Pancreas (tissue), 10 donors: ENCODE results near the gene CST3. TPM values are rescaled to one million over a fixed set of nuclear protein-coding genes. Genes with fewer than 3 reads are reported as not detected.

Experiments
- ATAC-seq, 4 donors: fragments of 200-7000 bp; cut with Tn5 transposase; one replicate each; pipeline versions ENCODE4 v1.8.0 to v1.9.1; 2020; ENCODE audit warnings: mild to moderate bottlenecking in 4 of 4, moderate library complexity in 4 of 4
- DNase-seq, 6 donors: peaks; one replicate each; pipeline ENCODE4 v3.0.0-alpha.2; 2020
- FAIRE-seq: peaks from 2 replicates; lab custom pipeline; 2012; peaks lifted over from hg19 to GRCh38; lab: Jason Lieb, UNC
- H3K27ac ChIP-seq, 4 donors: fragments of 200-600 bp; sonication (generic); 1 replicate in 3 of 4; 2 replicates in 1 of 4; pipeline versions ENCODE4 v1.5.0 to v1.8.0; 2020
- H3K27me3 ChIP-seq, 4 donors: fragments of 200-600 bp; one replicate each; pipeline ENCODE4 v1.8.0; 2021
- H3K36me3 ChIP-seq, 3 donors: fragments of 200-600 bp; sonication (generic) in 1 of 3; one replicate each; pipeline versions ENCODE4 v1.5.0 to v1.8.0; 2020 to 2021
- H3K4me1 ChIP-seq, 3 donors: fragments of 200-600 bp; one replicate each; pipeline ENCODE4 v1.8.0; 2021
- H3K4me3 ChIP-seq, 4 donors: fragments of 200-600 bp; sonication (generic) in 2 of 4; one replicate each; pipeline versions ENCODE4 v1.5.0 to v1.8.0; 2020 to 2021
- H3K9me3 ChIP-seq, 4 donors: fragments of 200-600 bp; one replicate each; pipeline ENCODE4 v1.8.0; 2021
- WGBS, 2 donors: extraction: QIAGEN DNeasy Blood & Tissue Kit; methylation state at CpG; one replicate each; pipeline ENCODE4 v1.1.7; 2013; 5-methylcytosine and 5-hydroxymethylcytosine counted together
- intact Hi-C, 3 donors: fragments of 100-400 bp; cut with DNase I; formaldehyde crosslinking; loops; one replicate each; pipeline versions ENCODE4 v1.11.1 to v1.14.2; 2022
- polyA plus RNA-seq, 2 donors: library from polyadenylated mRNA; stranded (reverse); fragments of 200-250 nt; gene quantifications; one replicate each; pipeline ENCODE4 v1.2.3, GENCODE V29; 2013
- total RNA-seq, 6 donors: library from RNA; stranded (reverse); fragmentation: NEBNext Ultra II Directional in 4 of 6; extraction: Animal tissue kit (Norgen Biotek cat#: 25700) in 4 of 6; gene quantifications; one replicate each; pipeline versions ENCODE4 v1.2.1 to v1.2.4, GENCODE V29; 2021 to 2023
- TF ChIP-seq, protein P1 (sequence below), 4 donors: fragments of 200-600 bp; sonication (generic) in 3 of 4; IDR thresholded peaks; one replicate each; pipeline versions ENCODE4 v1.5.0 to v1.8.0; 2021; ENCODE audit warnings: antibody characterized with exemption in 4 of 4
- donor health status: healthy with polysubstance abuse.
- donor health status: DM: no; HTN: no; CAD: no; lungs with moderate emphysema.
- donor health status: DM: no; HTN: no; CAD: no.
- donor health status: control.
- donor health status: control.
- donor health status: Bipolar disorder and iron deficiency.
- donor health status: DM: yes; HTN: yes; CAD: no.
- donor health status: DM: no; HTN: no; CAD: no.
- donor health status: DM: no; HTN: no; CAD: no.
- donor health status: DM: yes; HTN: yes; CAD: no.

Gene CST3
- total and polyA plus RNA-seq, 8 donors: 201 to 445 (median 264) TPM

GRCh38 chr20:23671479-23671878 is 33.7 kb upstream of the CST3 start:
- intact Hi-C loops: no loop called here
- WGBS, 2 donors: 30 to 31% methylated on average over 3 of the region's 3 CpGs
- TF ChIP-seq, protein P1, sequence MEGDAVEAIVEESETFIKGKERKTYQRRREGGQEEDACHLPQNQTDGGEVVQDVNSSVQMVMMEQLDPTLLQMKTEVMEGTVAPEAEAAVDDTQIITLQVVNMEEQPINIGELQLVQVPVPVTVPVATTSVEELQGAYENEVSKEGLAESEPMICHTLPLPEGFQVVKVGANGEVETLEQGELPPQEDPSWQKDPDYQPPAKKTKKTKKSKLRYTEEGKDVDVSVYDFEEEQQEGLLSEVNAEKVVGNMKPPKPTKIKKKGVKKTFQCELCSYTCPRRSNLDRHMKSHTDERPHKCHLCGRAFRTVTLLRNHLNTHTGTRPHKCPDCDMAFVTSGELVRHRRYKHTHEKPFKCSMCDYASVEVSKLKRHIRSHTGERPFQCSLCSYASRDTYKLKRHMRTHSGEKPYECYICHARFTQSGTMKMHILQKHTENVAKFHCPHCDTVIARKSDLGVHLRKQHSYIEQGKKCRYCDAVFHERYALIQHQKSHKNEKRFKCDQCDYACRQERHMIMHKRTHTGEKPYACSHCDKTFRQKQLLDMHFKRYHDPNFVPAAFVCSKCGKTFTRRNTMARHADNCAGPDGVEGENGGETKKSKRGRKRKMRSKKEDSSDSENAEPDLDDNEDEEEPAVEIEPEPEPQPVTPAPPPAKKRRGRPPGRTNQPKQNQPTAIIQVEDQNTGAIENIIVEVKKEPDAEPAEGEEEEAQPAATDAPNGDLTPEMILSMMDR (IDR thresholded peaks at IDR 0.05): no peak
- Histone ChIP-seq H3K9me3 (no peaks in the 10 kb centered on the region), H3K36me3 (no peaks in the 10 kb centered on the region), H3K27me3 (no peaks in the 10 kb centered on the region), H3K27ac (no peak overlapping the region), H3K4me1 (no peaks in the 10 kb centered on the region), H3K4me3 (no peak overlapping the region)
- no peak for DNase-seq
- no peak for ATAC-seq
- no peak for FAIRE-seq

DNA sequence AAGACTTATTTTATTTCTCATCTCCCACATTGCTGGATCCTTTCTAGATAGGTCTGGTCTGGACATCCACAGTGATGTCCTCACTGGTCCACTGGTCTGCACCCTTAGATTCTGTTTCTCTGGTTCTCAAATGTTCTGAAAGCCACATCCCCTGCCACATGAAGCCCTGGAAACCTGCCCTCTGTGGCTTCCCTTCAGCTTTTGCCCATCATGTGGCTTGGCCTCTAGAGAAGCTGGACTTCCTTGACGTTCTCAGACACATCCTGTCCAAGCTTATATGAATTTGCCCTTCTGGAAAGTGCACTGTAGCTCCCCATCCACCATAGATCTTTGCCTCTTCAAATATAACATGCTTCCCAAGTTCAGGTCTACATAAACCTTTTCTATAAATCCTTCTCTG is 32.6 kb upstream of the CST3 start:
- intact Hi-C loops: no loop called here
- no peak for DNase-seq
- no peak for ATAC-seq
- no peaks in the 10 kb centered on the region for H3K9me3 ChIP-seq
- 26 to 46% methylated on average over 1 of the region's 1 CpG for WGBS, 2 donors
- TF ChIP-seq, protein P1 (IDR thresholded peaks at IDR 0.05): no peak
- no peaks in the 10 kb centered on the region for H3K36me3 ChIP-seq
- H3K27ac ChIP-seq: no peak overlapping the region
- no peaks in the 10 kb centered on the region for H3K4me1 ChIP-seq
- H3K4me3 ChIP-seq: no peak overlapping the region
- H3K27me3 ChIP-seq: no peaks in the 10 kb centered on the region
- no peak for FAIRE-seq

DNA sequence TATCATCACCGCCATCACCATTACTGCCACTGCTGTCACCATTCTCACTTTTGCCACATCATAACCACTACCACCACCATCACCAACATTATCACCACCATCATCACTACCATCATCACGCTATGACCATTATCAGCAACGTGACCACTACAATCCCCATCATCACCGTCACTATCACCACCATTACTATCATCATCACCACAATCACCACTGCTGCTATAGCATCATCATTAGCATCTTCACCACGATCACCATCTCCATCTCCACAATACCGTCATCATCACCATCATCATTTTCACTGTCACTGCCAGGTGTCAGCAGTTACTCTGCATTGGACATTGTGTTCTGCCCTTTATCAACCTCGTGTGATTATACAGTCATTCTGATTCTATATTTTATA is 32.1 kb upstream of the CST3 start:
- WGBS, 2 donors: 61 to 75% methylated on average over 7 of the region's 7 CpGs
- intact Hi-C loops: no loop called here
- ATAC-seq (no peak), DNase-seq (no peak), FAIRE-seq (no peak)
- Histone ChIP-seq H3K4me1 (no peaks in the 10 kb centered on the region), H3K4me3 (no peak overlapping the region), H3K9me3 (no peaks in the 10 kb centered on the region), H3K36me3 (no peaks in the 10 kb centered on the region), H3K27me3 (no peaks in the 10 kb centered on the region), H3K27ac (no peak overlapping the region)
- TF ChIP-seq, protein P1 (IDR thresholded peaks at IDR 0.05): no peak

DNA sequence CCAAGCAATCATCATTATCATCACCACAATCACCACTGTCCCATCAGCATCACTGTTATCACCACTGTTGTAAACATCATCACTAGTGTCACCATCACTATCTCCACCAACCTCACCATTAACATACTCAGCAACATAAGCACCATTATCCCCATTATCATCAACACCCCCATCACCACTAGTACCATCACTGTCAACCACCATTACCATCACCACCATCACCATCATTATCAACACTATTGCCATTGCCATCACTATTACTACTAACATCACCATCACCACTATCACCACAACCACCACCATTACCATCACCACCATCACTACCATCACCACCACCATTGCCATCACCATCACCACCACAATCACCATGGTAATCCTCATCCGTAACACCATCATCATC is 31.6 kb upstream of the CST3 start:
- H3K27ac ChIP-seq: no peak overlapping the region
- FAIRE-seq (no peak), ATAC-seq (no peak), DNase-seq (no peak)
- no peak overlapping the region for H3K4me3 ChIP-seq
- intact Hi-C loops: no loop called here
- H3K4me1 ChIP-seq: no peaks in the 10 kb centered on the region
- TF ChIP-seq, protein P1 (IDR thresholded peaks at IDR 0.05): no peak
- no peaks in the 10 kb centered on the region for H3K9me3 ChIP-seq
- H3K36me3 ChIP-seq: no peaks in the 10 kb centered on the region
- 75 to 100% methylated on average over 1 of the region's 1 CpG for WGBS, 2 donors
- H3K27me3 ChIP-seq: no peaks in the 10 kb centered on the region

- H3K4me3 ChIP-seq: no peak overlapping the region
- 1 to 2% methylated on average over 4 of the region's 4 CpGs for WGBS, 2 donors
- TF ChIP-seq, protein P1 (IDR thresholded peaks at IDR 0.05): peak; percentile 62 to 88 (median 72)
- H3K9me3 ChIP-seq: no peaks in the 10 kb centered on the region
- H3K36me3 ChIP-seq: no peaks in the 10 kb centered on the region
- no peak overlapping the region for H3K27ac ChIP-seq
- intact Hi-C loops: no loop called here
- ATAC-seq (peak; percentile 48 to 93 (median 84)), FAIRE-seq (no peak), DNase-seq (peak in 4 of 6 donors; percentile 11 to 45 (median 34))
- H3K4me1 ChIP-seq: no peaks in the 10 kb centered on the region
- no peaks in the 10 kb centered on the region for H3K27me3 ChIP-seq
These were observed 30.8 kb upstream of the CST3 start for GRCh38 chr20:23668477-23668951.
